OCI-LY7 (cell line): ENCODE measurements around the gene CEP72. TPM values are rescaled to one million over a fixed set of nuclear protein-coding genes. Genes with fewer than 3 reads are reported as not detected.

Source experiments
- BruUV-seq: library from RNA; stranded (reverse); fragments of 400-500 nt; replicated peaks from 2 replicates; lab custom pipeline; 2021; lab: Mats Ljungman, UMichigan
- CTCF ChIA-PET: fragments of 300-600 bp; sonication (Branson Sonifier 250); formaldehyde crosslinking; loops from one replicate; lab custom pipeline; 2022; ENCODE audit warnings: antibody characterized with exemption; ENCODE audit not compliant: unreplicated experiment; lab: Charles Lee
- POLR2A ChIA-PET: fragments of 300-600 bp; sonication (Branson Sonifier 250); formaldehyde crosslinking; loops from one replicate; lab custom pipeline; 2022; ENCODE audit warnings: antibody characterized with exemption; lab: Charles Lee
- DNase-seq: peaks from one replicate; pipeline ENCODE4 v3.0.0-alpha.2; 2015; ENCODE audit warnings: low spot score
- H2AFZ ChIP-seq: fragments of 200-600 bp; sonication (generic), shearing (Covaris generic); 2 replicates; pipeline ENCODE4 v1.6.1; 2014; ENCODE audit warnings: mild to moderate bottlenecking, antibody characterized with exemption, low read length, moderate library complexity
- H3K27ac ChIP-seq: fragments of 200-600 bp; sonication (generic); 2 replicates; pipeline ENCODE4 v1.5.1; 2014; ENCODE audit warnings: mixed run types, low read depth, mild to moderate bottlenecking, moderate library complexity, low read length, inconsistent platforms; ENCODE audit not compliant: poor library complexity, severe bottlenecking
- H3K36me3 ChIP-seq: fragments of 200-600 bp; sonication (generic); 2 replicates; pipeline ENCODE4 v1.6.1; 2014; ENCODE audit warnings: mild to moderate bottlenecking, antibody characterized with exemption, low read length, moderate library complexity, mixed read lengths; ENCODE audit not compliant: insufficient read depth
- H3K4me1 ChIP-seq: fragments of 200-600 bp; sonication (generic); 2 replicates; pipeline ENCODE4 v1.5.1; 2014; ENCODE audit warnings: mild to moderate bottlenecking, low read length; ENCODE audit not compliant: insufficient read depth, poor library complexity, severe bottlenecking
- H3K4me2 ChIP-seq: fragments of 200-600 bp; sonication (generic); 2 replicates; pipeline ENCODE4 v1.6.1; 2014; ENCODE audit warnings: mild to moderate bottlenecking, low read length
- H3K4me3 ChIP-seq: fragments of 200-600 bp; sonication (generic); 2 replicates; pipeline ENCODE4 v1.5.1; 2014; ENCODE audit warnings: mild to moderate bottlenecking, low read depth, low read length; ENCODE audit not compliant: poor library complexity, severe bottlenecking
- H3K79me2 ChIP-seq: fragments of 200-600 bp; sonication (generic); 2 replicates; pipeline ENCODE4 v1.6.1; 2016; ENCODE audit warnings: low read depth, mild to moderate bottlenecking, low read length, moderate library complexity, mixed read lengths; ENCODE audit not compliant: insufficient read depth
- H3K9me2 ChIP-seq: fragments of 200-600 bp; sonication (generic); 2 replicates; pipeline ENCODE4 v1.6.1; 2016; ENCODE audit warnings: mild to moderate bottlenecking, low read length, mixed read lengths; ENCODE audit not compliant: insufficient read depth
- H3K9me3 ChIP-seq: fragments of 200-600 bp; sonication (generic); 2 replicates; pipeline ENCODE4 v1.6.1; 2014; ENCODE audit warnings: mild to moderate bottlenecking, mixed run types, low read length, mixed read lengths
- H4K20me1 ChIP-seq: fragments of 200-600 bp; sonication (generic); 2 replicates; pipeline ENCODE4 v1.6.1; 2014; ENCODE audit warnings: mild to moderate bottlenecking, antibody characterized with exemption, low read length, moderate library complexity, mixed read lengths; ENCODE audit not compliant: insufficient read depth
- EZH2phosphoT487 ChIP-seq: fragments of 200-600 bp; sonication (generic); IDR thresholded peaks from 2 replicates; pipeline ENCODE4 v1.6.1; 2018; ENCODE audit warnings: low read depth, borderline replicate concordance, mild to moderate bottlenecking, mixed run types, antibody characterized with exemption, low read length, moderate library complexity, mixed read lengths
- intact Hi-C: fragments of 100-400 bp; cut with micrococcal nuclease; formaldehyde crosslinking; loops from one replicate; pipeline ENCODE4 v1.10.0; 2022; ENCODE audit not compliant: unreplicated experiment
- total RNA-seq, 2 experiments: library from RNA; depleted of rRNA in 1 of 2; stranded (reverse); fragments of >200 nt in 1 of 2; shearing (Covaris generic) in 1 of 2; gene quantifications; 2 replicates each; pipeline ENCODE4 v1.2.3, GENCODE V29; 2014 to 2022
- TF ChIP-seq, protein P1 (sequence below): fragments of 200-600 bp; sonication (generic); conservative IDR thresholded peaks from 2 replicates; pipeline ENCODE4 v1.5.1; 2014; ENCODE audit warnings: mild to moderate bottlenecking, antibody characterized with exemption, low read length, moderate library complexity, mixed read lengths

Gene CEP72
- total RNA-seq, 2 experiments from 2014 or later = 26.9 to 42.7 TPM

DNA sequence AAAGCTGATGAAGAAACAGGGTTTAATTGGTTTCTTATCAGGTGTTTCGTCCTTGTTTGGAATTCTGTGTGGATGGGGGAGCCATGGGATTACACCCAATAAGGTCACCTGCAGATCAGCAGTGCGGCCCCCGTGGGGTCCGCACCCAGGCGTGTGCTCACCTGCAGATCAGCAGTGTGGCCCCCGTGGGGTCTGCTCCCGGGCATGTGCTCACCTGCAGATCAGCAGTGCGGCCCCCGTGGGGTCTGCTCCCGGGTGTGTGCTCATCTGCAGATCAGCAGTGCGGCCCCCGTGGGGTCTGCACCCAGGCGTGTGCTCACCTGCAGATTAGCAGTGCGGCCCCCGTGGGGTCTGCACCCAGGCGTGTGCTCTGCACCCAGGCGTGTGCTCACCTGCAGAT is 41.7 kb upstream of the CEP72 start:
- Histone ChIP-seq H3K9me3 (no peaks in the 10 kb centered on the region), H3K4me2 (no peak overlapping the region), H3K27ac (no peak overlapping the region), H3K4me1 (no peaks in the 10 kb centered on the region), H4K20me1 (no peaks in the 10 kb centered on the region), H3K36me3 (no peaks in the 10 kb centered on the region), H2AFZ (no peak overlapping the region), H3K9me2 (no peaks in the 10 kb centered on the region), H3K4me3 (no peak overlapping the region), H3K79me2 (no peaks in the 10 kb centered on the region)
- POLR2A ChIA-PET = no interaction called here
- TF ChIP-seq, protein P1, sequence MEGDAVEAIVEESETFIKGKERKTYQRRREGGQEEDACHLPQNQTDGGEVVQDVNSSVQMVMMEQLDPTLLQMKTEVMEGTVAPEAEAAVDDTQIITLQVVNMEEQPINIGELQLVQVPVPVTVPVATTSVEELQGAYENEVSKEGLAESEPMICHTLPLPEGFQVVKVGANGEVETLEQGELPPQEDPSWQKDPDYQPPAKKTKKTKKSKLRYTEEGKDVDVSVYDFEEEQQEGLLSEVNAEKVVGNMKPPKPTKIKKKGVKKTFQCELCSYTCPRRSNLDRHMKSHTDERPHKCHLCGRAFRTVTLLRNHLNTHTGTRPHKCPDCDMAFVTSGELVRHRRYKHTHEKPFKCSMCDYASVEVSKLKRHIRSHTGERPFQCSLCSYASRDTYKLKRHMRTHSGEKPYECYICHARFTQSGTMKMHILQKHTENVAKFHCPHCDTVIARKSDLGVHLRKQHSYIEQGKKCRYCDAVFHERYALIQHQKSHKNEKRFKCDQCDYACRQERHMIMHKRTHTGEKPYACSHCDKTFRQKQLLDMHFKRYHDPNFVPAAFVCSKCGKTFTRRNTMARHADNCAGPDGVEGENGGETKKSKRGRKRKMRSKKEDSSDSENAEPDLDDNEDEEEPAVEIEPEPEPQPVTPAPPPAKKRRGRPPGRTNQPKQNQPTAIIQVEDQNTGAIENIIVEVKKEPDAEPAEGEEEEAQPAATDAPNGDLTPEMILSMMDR = no peak
- no peak for TF ChIP-seq EZH2phosphoT487
- DNase-seq = no peak
- no TSS peak for BruUV-seq
- intact Hi-C loops = no loop called here
- CTCF ChIA-PET = no interaction called here

DNA sequence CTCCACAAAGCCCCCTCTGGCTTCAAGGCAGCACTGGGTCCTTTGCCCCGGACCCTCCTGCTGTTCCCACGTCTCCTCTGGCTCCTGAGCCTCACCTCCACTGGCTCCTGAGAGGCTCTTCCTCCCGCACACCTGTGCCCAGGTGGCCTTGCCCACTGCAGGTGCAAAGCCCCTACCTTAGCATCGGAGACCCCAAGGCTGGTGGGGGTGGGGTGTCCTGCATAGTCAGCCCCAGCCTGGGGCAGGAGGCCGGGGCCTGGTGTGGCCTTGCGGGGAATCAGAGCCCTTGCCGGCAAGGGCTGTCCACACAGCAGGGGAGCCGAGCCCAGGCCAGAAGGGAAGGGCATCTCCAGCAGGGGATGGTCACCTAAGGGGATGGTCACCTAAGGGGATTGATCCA is 41.3 kb upstream of the CEP72 start:
- Histone ChIP-seq H3K79me2 (no peaks in the 10 kb centered on the region), H2AFZ (no peak overlapping the region), H3K9me3 (no peaks in the 10 kb centered on the region), H3K4me2 (no peak overlapping the region), H3K27ac (no peak overlapping the region), H4K20me1 (no peaks in the 10 kb centered on the region), H3K4me3 (no peak overlapping the region), H3K9me2 (no peaks in the 10 kb centered on the region), H3K4me1 (no peaks in the 10 kb centered on the region), H3K36me3 (no peaks in the 10 kb centered on the region)
- ChIA-PET CTCF (no interaction called here), POLR2A (no interaction called here)
- no peak for DNase-seq
- intact Hi-C loops = no loop called here
- TF ChIP-seq EZH2phosphoT487 = no peak
- TF ChIP-seq, protein P1 = no peak
- BruUV-seq = no TSS peak

DNA sequence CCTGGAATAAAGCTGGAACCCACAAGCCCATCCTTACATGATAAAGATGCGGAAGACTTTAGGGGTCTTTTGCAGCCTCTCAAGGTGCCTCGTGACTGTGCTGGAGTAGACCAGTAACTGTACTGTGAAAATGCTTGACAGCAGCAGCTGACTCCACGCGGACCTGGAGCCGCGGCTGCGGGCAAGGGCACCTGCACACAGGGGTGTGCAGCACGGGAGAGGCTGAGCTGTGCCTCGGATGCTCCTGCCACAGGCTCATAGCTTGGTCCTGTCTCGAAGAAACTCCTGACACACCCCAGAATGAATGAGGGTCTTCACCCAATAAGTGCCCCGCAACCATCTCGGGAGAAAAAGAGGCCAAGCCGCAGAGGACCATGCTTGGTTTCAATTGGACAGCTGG is 40.3 kb upstream of the CEP72 start:
- CTCF ChIA-PET = no interaction called here
- POLR2A ChIA-PET = interaction anchor here (0.6 kb wide), 2 partner anchors 380 to 1129 kb away, joined by 3 to 4 read pairs; partner anchors contain the start of gene LRRC14B
- DNase-seq = no peak
- H3K27ac ChIP-seq = no peak overlapping the region
- intact Hi-C loops = no loop called here
- H3K4me2 ChIP-seq = no peak overlapping the region
- no peaks in the 10 kb centered on the region for H3K4me1 ChIP-seq
- TF ChIP-seq, protein P1 = no peak
- TF ChIP-seq EZH2phosphoT487 = no peak
- H3K9me3 ChIP-seq = peaks cover 5% of the 10 kb centered on the region; the same call in 1 of the 2 replicates
- no TSS peak for BruUV-seq
- H3K79me2 ChIP-seq = no peaks in the 10 kb centered on the region
- no peaks in the 10 kb centered on the region for H4K20me1 ChIP-seq
- H2AFZ ChIP-seq = no peak overlapping the region
- H3K4me3 ChIP-seq = no peak overlapping the region
- H3K36me3 ChIP-seq = no peaks in the 10 kb centered on the region
- H3K9me2 ChIP-seq = no peaks in the 10 kb centered on the region
